ENCODE data around the gene TMC6. TPM values are rescaled to one million over a fixed set of nuclear protein-coding genes. Genes with fewer than 3 reads are reported as not detected.

The TMC6 gene
- total and polyA plus RNA-seq, 2 of the 13 experiments (the other 11 are each of a cell fraction or from before 2014, with no cell fraction given), result 48.4 to 99.1 TPM

GRCh38 chr17:78128551-78129350 is at the start of gene TMC6 (continued):
- TF ChIP-seq ZNF34 (CRISPR knock-in tag; IDR thresholded peaks at IDR 0.05; ENCODE audit: borderline replicate concordance) (no peak), PBX3 (CRISPR knock-in tag; IDR thresholded peaks at IDR 0.05; ENCODE audit: borderline replicate concordance) (no peak), ZFP37 (CRISPR knock-in tag; IDR thresholded peaks at IDR 0.05; ENCODE audit: borderline replicate concordance) (0 out of 2 replicates have a peak, but pooled peaks have one; percentile 3), SMYD3 (CRISPR knock-in tag; IDR thresholded peaks at IDR 0.05) (0 out of 2 replicates have a peak, but pooled peaks have one; percentile 51), SIN3B (IDR thresholded peaks at IDR 0.05; ENCODE audit: low read length) (no peak), ZFP91 (CRISPR knock-in tag; IDR thresholded peaks at IDR 0.05; ENCODE audit: borderline replicate concordance) (no peak; the same call in 1 of the 2 replicates), POGZ (CRISPR knock-in tag; IDR thresholded peaks at IDR 0.05) (no peak), U2AF1 (optimal IDR thresholded peaks at IDR 0.05; ENCODE audit: low read depth, low read length) (no peak), CHD4 (IDR thresholded peaks at IDR 0.05; ENCODE audit: borderline replicate concordance, low read length) (no peak; the same call in 1 of the 2 replicates), KLF9 (CRISPR knock-in tag; IDR thresholded peaks at IDR 0.05; ENCODE audit: low read depth) (no peak), RBAK (CRISPR knock-in tag; IDR thresholded peaks at IDR 0.05) (no peak), GATAD2A (CRISPR knock-in tag; IDR thresholded peaks at IDR 0.05) (peak; percentile 41), ZNF337 (CRISPR knock-in tag; IDR thresholded peaks at IDR 0.05; ENCODE audit: borderline replicate concordance, low read depth) (no peak), HNRNPH1 (optimal IDR thresholded peaks at IDR 0.05; ENCODE audit: low read depth, low read length) (no peak), MZF1 (CRISPR knock-in tag; IDR thresholded peaks at IDR 0.05; ENCODE audit: borderline replicate concordance) (no peak), MEF2D (CRISPR knock-in tag; IDR thresholded peaks at IDR 0.05) (no peak), MIER2 (CRISPR knock-in tag; IDR thresholded peaks at IDR 0.05) (no peak), AGO1 (IDR thresholded peaks at IDR 0.05; ENCODE audit: low read depth, low read length, poor library complexity, severe bottlenecking) (no peak), REST (IDR thresholded peaks at IDR 0.05; ENCODE audit: borderline replicate concordance in 1 of 2, low read depth in 1 of 2, low read length in 2 of 2) (0 out of 4 replicates have a peak, but pooled peaks of 1 of the 2 experiments have one; percentile 23)
- TF ChIP-seq, protein P1, sequence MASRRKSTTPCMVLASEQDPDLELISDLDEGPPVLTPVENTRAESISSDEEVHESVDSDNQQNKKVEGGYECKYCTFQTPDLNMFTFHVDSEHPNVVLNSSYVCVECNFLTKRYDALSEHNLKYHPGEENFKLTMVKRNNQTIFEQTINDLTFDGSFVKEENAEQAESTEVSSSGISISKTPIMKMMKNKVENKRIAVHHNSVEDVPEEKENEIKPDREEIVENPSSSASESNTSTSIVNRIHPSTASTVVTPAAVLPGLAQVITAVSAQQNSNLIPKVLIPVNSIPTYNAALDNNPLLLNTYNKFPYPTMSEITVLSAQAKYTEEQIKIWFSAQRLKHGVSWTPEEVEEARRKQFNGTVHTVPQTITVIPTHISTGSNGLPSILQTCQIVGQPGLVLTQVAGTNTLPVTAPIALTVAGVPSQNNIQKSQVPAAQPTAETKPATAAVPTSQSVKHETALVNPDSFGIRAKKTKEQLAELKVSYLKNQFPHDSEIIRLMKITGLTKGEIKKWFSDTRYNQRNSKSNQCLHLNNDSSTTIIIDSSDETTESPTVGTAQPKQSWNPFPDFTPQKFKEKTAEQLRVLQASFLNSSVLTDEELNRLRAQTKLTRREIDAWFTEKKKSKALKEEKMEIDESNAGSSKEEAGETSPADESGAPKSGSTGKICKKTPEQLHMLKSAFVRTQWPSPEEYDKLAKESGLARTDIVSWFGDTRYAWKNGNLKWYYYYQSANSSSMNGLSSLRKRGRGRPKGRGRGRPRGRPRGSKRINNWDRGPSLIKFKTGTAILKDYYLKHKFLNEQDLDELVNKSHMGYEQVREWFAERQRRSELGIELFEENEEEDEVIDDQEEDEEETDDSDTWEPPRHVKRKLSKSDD (CRISPR knock-in tag; IDR thresholded peaks at IDR 0.05; ENCODE audit: low read depth), result no peak

Data from HepG2 (cell line).